HEK293T (cell line): Measurements from ENCODE around the gene TPSAB1.
"Not testable (repeated sequence)": the region's sequence is repeated elsewhere in the genome, so short reads cannot be mapped to it uniquely, and the experiment has no call there.

Experiments used
- CTBP1 ChIP-seq: fragments of 450-650 bp; IDR thresholded peaks from 2 replicates; pipeline ENCODE4 v1.6.1; 2016; ENCODE audit warnings: borderline replicate concordance
- ELF4 ChIP-seq: fragments of 450-650 bp; IDR thresholded peaks from 2 replicates; pipeline ENCODE4 v1.6.1; 2017; ENCODE audit warnings: antibody characterized with exemption
- FOXA1 ChIP-seq: fragments of 450-650 bp; IDR thresholded peaks from 2 replicates; pipeline ENCODE4 v1.6.1; 2016; ENCODE audit warnings: mild to moderate bottlenecking
- NFRKB ChIP-seq: fragments of 450-650 bp; IDR thresholded peaks from 2 replicates; pipeline ENCODE4 v1.6.1; 2016; ENCODE audit warnings: mild to moderate bottlenecking, moderate library complexity
- SUZ12 ChIP-seq: fragments of 450-650 bp; IDR thresholded peaks from 2 replicates; pipeline ENCODE4 v1.6.1; 2016; ENCODE audit warnings: mild to moderate bottlenecking
- ZNF384 ChIP-seq: fragments of 450-650 bp; IDR thresholded peaks from 2 replicates; pipeline ENCODE4 v1.6.1; 2016

DNA sequence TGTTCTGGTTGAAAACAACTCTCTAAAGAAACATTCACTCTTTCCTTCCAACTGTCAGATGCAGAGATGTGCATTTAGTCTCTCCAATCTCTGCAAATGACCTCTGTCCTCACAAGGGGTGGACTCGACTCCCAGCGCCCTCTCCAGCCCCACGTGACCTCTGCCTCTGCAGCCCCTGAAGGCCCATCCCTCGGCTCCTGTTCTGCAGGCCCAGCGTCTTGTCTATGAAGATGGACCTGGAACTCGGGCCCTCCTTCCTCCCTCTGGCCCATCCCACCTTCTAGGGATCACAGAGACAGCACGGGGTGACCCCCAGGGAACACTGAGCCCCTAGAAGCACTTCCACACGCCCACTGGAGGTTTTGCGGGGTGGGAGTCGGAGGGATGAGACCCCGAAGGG is 2.9 kb downstream of the TPSAB1 start:
- TF ChIP-seq NFRKB, ELF4, ZNF384, SUZ12, FOXA1, CTBP1: not testable (repeated sequence)
